Mesenteric fat pad (tissue), 1 donor: Measurements from ENCODE around the gene NEURL1. TPM values are rescaled to one million over a fixed set of nuclear protein-coding genes. Genes with fewer than 3 reads are reported as not detected.

Source experiments
- DNase-seq: peaks from one replicate; pipeline ENCODE4 v3.0.0-alpha.2; 2020; ENCODE audit warnings: low spot score
- long read RNA-seq: library from polyadenylated mRNA; unstranded; transcript quantifications from one replicate; pipeline ENCODE4 v2.0.0, GENCODE V29; 2020
- total RNA-seq: library from RNA; stranded (reverse); fragmentation: NEBNext Ultra II Directional; extraction: Animal tissue kit (Norgen Biotek cat#: 25700); gene quantifications from one replicate; pipeline ENCODE4 v1.2.1, GENCODE V29; 2021
- donor health status: DM: yes; HTN: yes; CAD: no.

NEURL1 gene
- 0.13 TPM for total RNA-seq
- long read RNA-seq, partial matches to known transcripts = 0 of 10 reads
- long read RNA-seq, other reads (novel, unspliced or antisense) = 10 of 10 reads

- no peak for DNase-seq
Observed at GRCh38 chr10:103493362-103493915, at the start of gene NEURL1. NEURL1 (plus strand) TSS chr10:103493705; CDS start chr10:103494388, 683 bp downstream.

GRCh38 chr10:103444478-103444877, 49.0 kb upstream of the NEURL1 start:
- DNase-seq = no peak

GRCh38 chr10:103445366-103445765, 48.1 kb upstream of the NEURL1 start:
- no peak for DNase-seq

- no peak for DNase-seq
Observed at GRCh38 chr10:103445767-103446567, 47.5 kb upstream of the NEURL1 start.

GRCh38 chr10:103447187-103447586, 46.3 kb upstream of the NEURL1 start:
- DNase-seq = no peak

- DNase-seq = no peak
Observed at GRCh38 chr10:103448746-103449145, 44.8 kb upstream of the NEURL1 start.

GRCh38 chr10:103449208-103450144, 44.0 kb upstream of the NEURL1 start:
- no peak for DNase-seq

GRCh38 chr10:103450201-103450695, 43.3 kb upstream of the NEURL1 start:
- no peak for DNase-seq

GRCh38 chr10:103451091-103451813, 42.3 kb upstream of the NEURL1 start:
- no peak for DNase-seq

- no peak for DNase-seq
Observed at GRCh38 chr10:103451831-103452505, 41.5 kb upstream of the NEURL1 start, which contains the start of gene CALHM2. CALHM2 (minus strand) TSS chr10:103452370; CDS start chr10:103449941, 2,429 bp downstream.

- no peak for DNase-seq
Observed at GRCh38 chr10:103452506-103453230, 40.8 kb upstream of the NEURL1 start.

- no peak for DNase-seq
Observed at GRCh38 chr10:103454026-103454425, 39.5 kb upstream of the NEURL1 start.

GRCh38 chr10:103455235-103455634, 38.3 kb upstream of the NEURL1 start:
- no peak for DNase-seq

- DNase-seq = no peak
Observed at GRCh38 chr10:103456074-103456660, 37.3 kb upstream of the NEURL1 start.

- no peak for DNase-seq
Observed at GRCh38 chr10:103457176-103457712, 36.3 kb upstream of the NEURL1 start.

GRCh38 chr10:103457896-103458583, 35.5 kb upstream of the NEURL1 start:
- no peak for DNase-seq

GRCh38 chr10:103458720-103459119, 34.8 kb upstream of the NEURL1 start, which contains the start of gene CALHM1:
CALHM1 (minus strand) TSS chr10:103458900; CDS start chr10:103458751, 149 bp downstream.
- no peak for DNase-seq

- no peak for DNase-seq
Observed at GRCh38 chr10:103459615-103460014, 33.9 kb upstream of the NEURL1 start.
